C4-2B (cell line): ENCODE results near the gene EN2.

Experiments
- H3K27ac ChIP-seq: fragments of 450-650 bp; 2 replicates; pipeline ENCODE4 v1.5.1; 2017
- CTCF ChIP-seq: fragments of 450-650 bp; conservative IDR thresholded peaks from 2 replicates; pipeline ENCODE4 v1.5.1; 2017; ENCODE audit warnings: mild to moderate bottlenecking
- ZFX ChIP-seq: fragments of 450-650 bp; IDR thresholded peaks from 2 replicates; pipeline ENCODE4 v1.6.1; 2017

Gene EN2

GRCh38 chr7:155493744-155494538, 36.0 kb downstream of the EN2 start:
- no peak overlapping the region for H3K27ac ChIP-seq

GRCh38 chr7:155494551-155494950, 36.6 kb downstream of the EN2 start:
- no peak overlapping the region for H3K27ac ChIP-seq
- no peak for TF ChIP-seq CTCF
- no peak for TF ChIP-seq ZFX

More at GRCh38 chr7:155493744-155494538, 36.0 kb downstream of the EN2 start:
- TF ChIP-seq CTCF = no peak
- no peak for TF ChIP-seq ZFX

GRCh38 chr7:155495440-155496248, 37.7 kb downstream of the EN2 start:
- no peak overlapping the region for H3K27ac ChIP-seq
- no peak for TF ChIP-seq ZFX
- TF ChIP-seq CTCF = no peak

GRCh38 chr7:155496267-155497005, 38.5 kb downstream of the EN2 start:
- no peak for TF ChIP-seq CTCF
- no peak for TF ChIP-seq ZFX
- no peak overlapping the region for H3K27ac ChIP-seq

- H3K27ac ChIP-seq = no peak overlapping the region
- TF ChIP-seq ZFX = no peak
- no peak for TF ChIP-seq CTCF
These were observed 39.4 kb downstream of the EN2 start for GRCh38 chr7:155497149-155497901.

- no peak overlapping the region for H3K27ac ChIP-seq
- no peak for TF ChIP-seq ZFX
- TF ChIP-seq CTCF = no peak
These were observed 47.5 kb downstream of the EN2 start for GRCh38 chr7:155505422-155505793.
